Astrocyte of the hippocampus (primary cell): ENCODE data around the gene MST1.
A peak's percentile ranks its signal among the peaks of the same experiment; 100 is the strongest.

Experiments used
- DNase-seq: peaks from one replicate; pipeline ENCODE4 v3.0.0; 2011; ENCODE audit warnings: low read depth, low spot score

Gene MST1

DNA sequence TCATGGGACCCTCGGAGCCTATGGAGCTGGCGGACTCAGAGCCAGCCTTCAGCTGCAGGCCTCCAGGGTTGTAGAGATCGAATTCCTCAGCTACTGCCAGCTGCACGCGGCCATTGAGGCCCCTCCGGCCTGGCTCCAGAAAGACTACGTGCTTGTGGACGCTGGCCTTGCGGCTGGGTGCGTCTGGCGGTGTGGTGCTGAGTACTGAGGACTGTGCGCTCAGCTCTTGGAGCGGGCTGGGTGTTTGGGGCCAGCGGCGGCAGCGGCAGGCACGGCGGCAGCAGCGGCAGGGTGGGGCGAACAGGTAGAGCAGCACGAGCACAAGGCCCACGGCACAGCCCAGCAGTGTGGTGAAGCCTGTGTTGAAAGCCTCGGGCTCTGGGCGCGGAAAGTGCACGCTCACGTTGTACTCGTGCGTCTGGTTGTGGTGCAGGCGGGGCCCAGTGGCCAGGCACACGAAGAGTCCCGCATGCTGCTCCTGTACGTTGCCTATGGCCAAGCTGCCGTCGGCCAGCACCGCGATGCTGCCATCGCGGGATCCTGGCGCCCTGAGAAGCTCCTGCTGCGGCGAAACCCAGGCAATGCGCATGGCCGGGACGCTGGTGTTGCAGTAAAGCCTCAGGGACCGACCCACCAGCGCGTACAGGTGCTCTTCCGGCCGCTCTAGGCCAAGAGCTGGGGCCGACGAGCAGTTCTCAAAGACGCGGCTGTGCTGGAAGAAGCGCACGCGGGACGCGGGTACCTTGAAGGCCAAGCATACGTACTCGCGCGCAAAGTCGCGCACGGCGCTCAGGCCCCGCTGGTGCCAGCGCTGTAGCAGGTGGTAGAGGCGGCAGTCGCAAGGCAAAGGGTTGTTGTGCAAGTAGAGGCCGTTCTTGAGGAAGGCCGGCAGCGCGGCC, 28.9 kb upstream of the MST1 start:
- no peak for DNase-seq

DNA sequence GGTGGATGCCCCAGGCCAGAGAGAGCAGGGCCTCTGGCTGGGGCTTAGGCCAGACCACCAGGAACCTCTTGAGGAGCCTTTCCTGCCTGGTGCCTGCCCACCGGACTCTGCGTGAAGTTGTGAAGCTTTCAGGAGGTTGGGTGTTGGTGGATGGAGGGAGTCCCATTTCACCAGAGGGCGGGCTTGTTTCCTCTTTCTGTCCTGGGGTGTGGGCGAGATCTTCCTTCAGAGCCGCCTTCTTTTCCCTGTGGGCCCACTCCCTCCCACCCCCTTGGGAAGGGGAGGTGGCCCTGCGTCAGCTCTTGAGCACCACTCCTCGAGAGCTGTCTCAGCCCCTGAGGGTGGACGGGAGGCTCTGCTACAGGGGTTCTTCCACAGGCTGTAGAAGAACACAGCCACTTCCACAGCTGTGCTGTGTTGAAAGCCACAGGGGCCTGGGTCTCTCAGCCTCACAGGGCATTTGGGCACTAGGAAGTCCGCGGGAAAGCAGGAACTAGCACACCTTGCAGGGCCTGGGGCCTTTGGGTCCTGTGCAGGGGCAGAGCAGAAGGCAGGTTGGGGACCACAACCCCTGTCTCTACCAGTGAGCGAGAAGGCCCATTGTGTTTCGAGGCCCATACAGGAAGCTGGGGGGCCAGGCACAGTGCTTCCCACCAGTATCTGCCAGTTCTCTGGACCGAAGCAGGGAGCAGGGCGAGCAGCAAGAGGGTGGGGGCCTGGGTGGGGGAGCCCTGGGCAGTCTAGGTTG, 28.1 kb upstream of the MST1 start:
- no peak for DNase-seq

DNA sequence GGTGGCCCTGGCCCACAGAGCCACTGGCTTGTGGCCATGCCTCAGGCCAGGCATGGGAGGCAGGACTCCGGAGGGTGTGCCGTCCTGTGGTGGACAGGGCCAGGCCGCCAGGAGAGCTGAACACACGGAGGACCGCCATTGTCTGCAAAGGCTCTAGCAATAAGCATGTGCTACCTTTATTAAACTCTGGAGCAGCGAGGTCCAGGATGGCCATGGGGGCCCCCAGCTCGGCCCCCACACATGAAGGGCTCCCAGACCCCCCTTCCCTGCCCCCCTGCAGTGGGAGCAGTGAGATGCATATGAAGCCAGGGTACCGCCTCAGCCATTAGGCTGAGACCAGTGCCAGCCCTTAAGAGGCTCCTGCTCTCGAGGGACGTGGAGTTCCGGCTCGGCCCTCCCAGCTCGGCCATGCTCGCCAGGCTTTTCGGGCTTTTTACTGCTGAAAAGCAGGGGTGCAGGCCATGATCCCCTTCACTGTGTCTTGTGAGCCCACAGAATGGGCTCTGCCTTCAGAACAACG, 27.5 kb upstream of the MST1 start:
- no peak for DNase-seq

DNA sequence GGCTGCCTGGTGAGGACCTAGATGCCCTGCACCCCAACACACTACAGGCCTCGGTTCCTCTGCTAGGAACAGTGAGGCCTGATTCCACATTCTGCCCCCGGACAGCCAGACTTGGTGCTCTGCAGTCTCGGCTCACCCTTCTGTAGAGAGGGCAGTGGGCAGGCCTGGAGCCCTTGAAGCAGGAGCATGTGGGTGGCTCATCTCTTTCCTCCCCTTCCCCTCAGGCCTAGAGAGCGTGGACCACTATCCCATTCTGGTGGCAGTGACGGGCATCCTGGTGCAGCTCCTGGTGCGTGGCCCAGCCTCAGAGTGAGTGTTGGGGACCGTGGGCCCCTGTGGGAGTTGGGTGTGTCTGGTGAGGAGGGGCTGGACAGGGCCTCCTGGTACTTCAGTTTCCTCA, 26.9 kb upstream of the MST1 start:
- DNase-seq = no peak

DNA sequence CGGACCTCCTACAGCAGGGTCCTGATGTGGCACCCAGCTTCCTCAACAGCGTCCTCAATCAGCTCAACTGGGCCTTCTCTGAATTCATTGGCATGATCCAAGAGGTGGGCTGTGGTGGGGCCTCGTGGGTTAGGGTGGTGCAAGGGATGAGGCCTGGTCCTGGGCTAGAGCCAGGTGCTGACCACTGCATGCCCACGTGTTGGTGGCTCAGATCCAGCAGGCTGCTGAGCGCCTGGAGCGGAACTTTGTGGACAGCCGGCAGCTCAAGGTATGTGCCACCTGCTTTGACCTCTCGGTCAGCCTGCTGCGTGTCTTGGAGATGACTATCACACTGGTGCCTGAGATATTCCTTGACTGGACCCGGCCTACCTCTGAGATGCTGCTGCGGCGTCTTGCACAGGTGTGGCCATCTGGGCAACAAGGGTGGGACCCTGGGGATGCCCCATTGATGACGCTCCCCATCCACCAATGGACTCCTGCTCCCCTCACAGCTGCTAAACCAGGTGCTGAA, 26.4 kb upstream of the MST1 start:
- DNase-seq = no peak

DNA sequence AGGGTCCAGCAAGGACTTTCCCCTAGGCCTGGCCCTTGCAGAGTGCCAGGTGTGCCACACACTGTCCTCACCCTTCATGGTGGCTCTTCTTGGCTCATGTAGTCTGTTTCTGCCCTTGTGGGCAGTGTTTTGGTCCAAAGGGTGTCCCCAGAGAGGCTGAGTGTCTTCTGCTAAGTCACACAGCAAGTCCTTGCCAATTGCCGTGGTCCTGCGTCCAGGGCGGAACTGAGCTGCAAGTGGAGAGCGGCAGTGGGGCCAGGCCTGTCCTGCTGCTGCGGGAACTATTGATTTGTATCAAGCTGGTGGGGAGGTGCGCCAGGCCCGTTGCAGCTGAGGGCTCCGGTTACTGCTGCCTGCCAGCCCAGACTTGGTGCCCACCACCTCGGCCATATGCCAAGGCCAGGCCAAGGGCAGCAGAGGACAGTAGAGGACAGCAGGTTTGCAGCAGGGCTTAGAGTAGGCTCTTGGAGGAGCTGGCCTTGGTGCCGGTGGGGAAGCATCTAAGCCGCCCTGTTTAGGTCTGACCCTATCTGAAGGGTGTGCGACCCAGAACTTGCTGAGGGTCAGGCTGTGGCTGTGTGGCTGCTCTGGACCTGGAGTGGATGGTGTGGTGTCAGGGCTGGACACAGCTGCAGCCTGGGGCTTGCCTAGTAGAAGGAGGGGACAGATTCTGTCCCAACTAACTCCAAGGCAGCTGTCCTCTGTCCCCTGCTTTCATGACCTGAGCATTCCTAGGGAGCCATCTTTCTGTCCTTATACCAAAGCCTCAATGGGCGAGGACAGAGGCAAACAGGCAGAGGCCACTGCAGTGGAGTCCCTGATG, 25.7 kb upstream of the MST1 start:
- no peak for DNase-seq

DNA sequence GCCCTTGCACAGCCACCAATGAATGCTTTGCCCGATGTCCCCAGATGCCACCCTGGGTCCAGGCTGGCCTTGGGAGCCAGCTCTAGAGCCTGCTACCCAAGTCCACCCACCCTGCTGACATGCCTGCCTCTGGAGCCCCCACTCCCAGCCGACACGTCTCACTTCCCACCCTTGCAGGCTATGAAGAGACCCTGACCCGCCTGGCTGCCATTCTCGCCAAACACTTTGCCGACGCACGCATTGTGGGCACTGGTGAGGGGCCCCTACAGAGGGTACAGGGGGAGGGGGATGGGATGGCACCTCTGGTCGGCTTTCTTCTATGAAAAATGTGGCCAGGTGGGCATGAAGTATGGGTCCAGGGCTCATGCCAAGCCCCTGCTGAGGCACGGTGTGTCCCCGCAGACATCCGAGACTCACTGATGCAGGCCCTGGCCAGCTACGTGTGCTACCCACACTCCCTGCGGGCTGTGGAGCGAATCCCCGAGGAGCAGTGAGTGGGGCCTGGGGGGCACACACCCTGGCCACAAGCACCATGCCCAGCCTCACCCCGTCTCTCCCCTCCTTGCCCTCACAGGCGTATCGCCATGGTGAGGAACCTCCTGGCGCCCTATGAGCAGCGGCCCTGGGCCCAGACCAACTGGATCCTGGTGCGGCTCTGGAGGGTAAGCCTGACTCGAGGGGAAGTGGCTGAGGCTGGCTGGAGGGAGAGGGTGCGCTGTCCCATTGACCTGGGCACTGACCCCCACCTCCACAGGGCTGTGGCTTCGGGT, 24.2 kb upstream of the MST1 start:
- no peak for DNase-seq

DNA sequence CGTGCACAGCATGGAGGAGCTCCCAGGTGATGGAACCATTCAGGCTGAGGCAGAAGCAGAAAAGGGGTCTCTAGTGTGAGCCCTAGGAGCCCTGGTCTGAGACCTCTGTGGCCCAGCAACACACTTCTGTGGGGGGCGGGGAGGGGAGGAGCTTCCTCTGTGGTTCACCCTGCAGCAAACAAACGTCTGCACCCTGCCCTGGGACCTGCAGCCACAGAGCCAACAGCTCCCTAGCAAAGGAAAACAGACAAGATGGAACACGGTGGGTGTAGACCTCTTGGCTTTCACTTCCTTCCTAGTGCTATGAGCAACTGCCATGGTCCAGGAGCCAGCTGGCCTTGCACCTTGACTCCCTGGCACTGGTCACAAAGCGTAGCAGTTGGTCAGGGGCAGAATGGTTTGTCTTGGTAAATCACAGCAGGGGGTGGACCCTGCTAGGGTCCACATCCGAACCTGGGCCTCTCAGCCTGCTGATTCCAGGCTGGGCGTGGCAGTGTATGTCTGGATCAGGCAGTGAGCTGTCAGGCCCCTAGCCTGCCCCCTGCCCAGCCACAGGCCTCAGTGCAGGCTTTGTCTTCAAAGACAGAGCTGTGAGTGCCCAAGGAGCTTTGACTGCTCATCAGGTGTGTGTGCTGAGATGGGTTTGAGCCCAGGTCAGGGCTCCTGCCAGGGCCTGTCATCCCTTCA, 23.5 kb upstream of the MST1 start:
- no peak for DNase-seq

DNA sequence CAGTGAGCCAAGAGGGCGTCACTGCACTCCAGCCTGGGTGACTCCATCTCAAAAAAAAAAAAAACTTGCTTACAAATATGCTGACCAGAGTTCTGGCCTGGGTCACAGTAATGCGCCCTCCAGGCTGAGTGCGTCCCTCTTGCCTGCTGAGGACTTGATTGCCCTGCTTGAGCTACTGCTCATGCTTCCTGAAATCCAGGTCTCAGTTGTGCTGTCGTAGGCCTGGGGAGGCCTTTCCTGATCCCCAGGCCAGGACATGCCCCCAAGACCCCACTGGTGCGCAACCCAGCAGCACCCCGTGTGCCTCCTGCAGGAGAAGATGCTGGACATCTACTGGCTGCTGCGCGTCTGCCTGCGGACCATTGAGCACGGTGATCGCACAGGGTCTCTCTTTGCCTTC, 22.9 kb upstream of the MST1 start:
- DNase-seq = no peak

DNA sequence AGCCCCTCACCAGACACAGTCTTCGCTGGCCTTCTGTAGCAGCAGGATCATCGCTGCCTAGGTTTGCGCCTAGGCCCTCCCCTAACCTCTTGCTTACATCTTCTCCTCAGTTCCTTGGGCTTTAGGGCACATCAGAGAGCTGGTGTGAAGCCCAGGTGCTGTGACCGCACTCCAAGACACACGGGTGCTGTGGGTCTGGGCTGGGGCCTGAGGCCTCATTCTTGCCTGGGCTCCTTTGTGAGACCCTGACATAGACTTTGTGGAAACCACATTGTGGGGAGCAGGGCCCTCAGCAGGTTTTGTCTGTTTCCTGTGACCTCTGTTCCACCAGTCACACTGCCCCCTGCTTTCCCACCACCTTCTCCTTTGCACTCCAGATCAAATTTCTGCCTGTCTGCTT, 22.2 kb upstream of the MST1 start:
- no peak for DNase-seq

DNA sequence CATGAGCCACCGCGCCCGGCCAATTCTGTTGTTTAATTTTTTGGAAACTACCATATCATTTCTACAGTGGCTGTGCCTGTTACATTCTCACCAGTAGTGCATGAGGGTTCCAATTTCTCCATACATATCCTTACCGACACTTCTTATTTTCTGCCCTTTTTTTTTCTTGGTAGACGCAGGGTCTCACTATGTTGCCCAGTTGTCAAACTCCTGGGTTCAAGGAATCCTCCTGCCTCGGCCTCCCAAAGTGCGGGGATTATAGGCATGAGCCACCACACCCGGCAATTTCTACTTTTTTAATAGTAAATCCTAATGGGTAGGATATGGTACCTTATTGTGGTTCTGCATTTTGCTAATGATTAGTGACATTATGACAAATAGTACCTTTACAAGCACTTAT, 20.6 kb upstream of the MST1 start:
- DNase-seq = no peak

DNA sequence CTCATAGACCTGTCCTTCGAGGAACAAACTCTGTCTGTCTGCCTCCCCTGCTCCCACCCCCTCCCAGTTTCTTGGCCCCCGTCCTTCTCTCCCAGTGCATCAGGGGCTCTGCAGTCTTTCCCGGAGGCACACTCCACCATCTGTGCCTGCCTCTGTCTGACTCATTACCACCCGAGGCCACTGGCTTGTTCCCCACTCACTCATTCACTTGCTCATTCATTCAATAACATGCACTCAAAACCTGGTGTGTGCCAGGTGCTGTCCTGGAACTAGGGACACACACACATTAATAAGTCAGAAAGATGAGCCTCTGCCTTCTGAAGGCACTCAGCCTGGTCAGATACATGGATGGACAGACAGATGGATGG, 17.8 kb upstream of the MST1 start:
- DNase-seq = peak; percentile 55

DNA sequence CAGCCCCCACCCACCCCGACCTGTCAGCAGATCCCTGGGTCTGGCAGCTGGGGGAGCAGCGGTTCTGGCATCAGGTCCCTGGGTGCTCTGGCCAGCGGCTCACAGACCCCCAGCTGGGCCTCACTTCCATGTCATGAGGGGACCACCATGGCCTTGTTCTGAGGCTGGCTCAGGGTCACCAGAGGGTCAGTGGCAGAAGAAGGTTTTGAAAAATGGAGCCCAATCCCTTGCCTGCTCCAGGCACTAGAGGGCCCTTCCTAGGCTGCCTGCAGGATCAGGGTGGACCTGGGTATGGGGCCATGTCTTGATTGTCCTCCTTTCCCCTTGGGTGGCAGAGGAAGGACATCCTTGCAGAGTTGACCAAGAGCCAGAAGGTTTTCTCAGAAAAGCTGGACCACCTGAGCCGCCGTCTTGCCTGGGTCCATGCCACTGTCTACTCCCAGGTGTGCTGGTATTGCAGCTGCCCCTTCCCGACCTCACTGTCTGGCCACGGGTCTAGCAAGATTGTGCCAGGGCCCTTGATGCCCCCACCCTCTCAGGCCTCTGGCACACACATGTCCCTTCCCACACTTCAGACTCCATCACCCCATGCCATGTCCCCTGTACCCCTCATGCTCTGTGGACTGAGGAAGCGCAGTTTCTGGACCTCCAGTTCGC, 17.3 kb upstream of the MST1 start:
- DNase-seq = no peak

DNA sequence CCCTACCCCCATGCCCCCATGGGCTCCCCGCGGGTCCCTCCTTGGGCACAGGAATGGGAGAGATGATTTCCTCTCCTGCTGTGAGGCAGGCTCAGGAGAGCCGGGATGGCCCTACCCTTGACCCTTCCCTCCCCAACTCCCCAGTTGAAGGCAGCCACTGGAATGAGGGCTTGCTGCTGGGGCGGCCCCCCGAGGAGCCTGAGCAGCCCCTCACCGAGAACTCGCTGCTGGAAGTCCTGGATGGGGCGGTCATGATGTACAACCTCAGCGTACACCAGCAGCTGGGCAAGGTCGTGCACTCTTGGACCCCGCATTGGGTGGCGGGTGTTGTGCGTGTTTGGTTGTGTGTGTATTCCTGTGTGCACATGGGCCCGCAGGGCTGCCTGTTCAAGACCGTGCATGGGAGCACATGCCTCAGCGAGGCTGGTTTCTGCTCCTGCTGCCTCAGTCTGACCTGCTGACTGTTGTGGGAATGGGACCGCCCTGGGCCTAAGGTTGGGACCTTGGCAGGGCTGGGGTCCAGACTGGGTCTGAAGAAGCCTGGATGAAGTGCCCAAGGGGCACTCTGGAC, 16.2 kb upstream of the MST1 start:
- DNase-seq = no peak

DNA sequence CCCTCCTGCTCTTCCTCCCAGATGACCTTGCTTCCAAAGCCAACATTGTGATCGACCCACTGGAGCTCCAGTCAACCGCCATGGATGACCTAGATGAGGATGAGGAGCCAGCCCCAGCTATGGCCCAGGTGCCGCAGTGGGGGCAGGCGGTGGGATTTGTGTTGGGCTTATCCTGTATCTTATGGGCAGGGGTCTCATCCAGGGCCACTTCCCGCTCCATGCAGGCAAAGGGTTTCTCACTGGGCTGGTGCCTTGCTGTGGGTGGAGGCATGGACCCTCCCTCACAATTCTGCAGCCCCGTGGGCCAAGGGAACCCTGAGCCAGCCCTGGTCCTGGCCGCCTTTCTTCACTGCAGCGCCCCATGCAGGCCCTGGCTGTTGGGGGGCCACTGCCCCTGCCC, 15.4 kb upstream of the MST1 start:
- DNase-seq = no peak

DNA sequence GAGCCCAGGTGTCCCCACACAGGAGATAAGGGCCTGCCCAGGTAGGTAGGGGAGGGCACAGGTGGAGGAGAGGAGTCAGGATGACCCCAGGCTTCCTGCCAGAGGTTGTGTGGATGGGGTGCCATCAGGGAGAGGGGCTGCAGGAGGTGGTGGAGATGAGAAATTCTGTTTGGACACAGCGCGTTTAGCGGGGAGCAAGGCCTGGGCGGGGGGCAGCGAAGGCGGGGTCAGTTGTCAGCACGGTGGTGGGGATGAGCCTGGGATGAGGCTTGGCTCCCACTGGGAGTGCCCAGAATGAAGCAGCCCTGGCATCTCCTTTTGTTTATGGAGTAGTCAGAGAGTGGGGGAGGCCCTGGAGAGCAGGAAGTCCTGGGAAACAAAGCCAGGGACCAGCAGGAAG, 14.7 kb upstream of the MST1 start:
- DNase-seq = no peak

DNA sequence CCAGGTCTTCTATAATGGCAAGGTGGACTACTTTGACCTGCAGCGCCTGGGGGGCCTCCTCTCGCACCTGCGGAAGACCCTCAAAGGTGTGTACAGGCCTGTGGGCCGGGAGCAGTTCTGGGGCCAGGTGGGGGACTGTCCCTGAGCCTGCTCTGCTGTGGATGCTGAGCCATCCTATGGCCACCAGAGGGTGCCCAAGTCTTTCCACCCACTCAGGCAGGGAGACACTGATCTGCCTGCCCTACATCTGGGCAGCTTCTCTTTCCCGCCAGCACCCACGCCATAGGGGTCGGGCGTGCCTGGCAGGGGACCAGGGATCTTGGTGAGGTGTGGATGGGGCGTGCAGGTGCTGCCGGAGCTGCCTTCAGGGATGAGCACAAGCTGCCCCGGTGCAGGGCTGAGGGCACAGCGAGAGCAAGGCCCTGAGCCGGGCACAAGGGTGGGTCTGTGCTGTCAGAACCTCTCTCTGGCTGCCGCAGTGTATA, 14.2 kb upstream of the MST1 start:
- DNase-seq = peak; percentile 84

DNA sequence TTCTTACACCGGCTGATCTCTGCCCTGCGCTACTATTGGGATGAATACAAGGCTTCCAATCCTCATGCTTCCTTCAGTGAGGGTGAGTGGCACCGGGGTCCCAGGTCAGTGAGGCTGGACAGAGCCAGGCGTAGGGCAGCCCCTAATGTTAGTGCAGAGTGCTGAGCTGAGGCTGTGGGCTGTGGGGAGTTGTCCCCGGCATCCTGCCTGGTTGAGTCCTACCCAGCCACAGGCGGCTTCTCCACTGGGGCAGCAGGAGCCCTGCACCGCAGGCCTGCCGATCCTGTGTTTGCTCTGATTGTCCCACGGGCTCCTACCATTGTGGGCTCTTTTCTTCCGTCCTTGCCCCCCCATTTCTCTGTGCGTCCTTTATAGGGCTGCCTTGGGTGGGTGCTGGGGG, 13.4 kb upstream of the MST1 start:
- no peak for DNase-seq

DNA sequence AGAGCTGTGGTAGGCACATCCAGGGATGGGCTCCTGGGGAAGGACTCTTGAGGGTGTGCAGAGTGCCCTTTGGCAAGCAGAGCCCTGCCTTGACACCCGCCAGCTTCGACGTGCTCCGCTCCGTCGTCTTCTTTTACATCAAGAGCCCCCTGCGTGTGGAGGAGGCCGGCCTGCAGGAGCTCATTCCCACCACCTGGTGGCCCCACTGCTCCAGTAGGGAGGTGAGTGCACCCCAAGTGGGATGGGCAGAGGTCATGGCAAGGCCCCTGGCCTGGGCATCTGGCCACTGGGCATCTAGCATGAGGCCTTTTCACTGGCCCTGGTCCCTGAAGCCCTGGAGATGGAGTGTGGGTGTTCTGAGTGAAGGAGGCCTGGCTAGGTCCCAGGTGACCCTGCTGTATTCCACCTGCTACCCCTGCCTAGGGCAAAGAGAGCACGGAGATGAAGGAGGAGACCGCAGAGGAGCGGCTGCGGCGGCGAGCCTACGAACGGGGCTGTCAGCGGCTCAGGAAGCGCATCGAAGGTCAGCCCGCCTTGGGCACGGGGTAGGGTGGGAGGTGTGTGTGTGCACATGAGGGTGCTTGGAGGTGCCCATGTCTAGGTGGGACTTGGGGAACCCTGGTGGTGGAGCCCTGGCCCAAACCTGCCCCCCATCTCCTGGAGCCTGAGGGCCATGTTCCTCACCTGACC, 12.3 kb upstream of the MST1 start:
- DNase-seq = no peak
